WERI-Rb-1 (cell line): ENCODE measurements around the gene NUMA1.

ENCODE experiments used
- DNase-seq: peaks from one replicate; pipeline ENCODE4 v3.0.0-alpha.2; 2020
- H3K27ac ChIP-seq: fragments of 250-450 bp; sonication (Bioruptor Pico); 2 replicates; pipeline ENCODE4 v1.5.1; 2020; ENCODE audit warnings: mild to moderate bottlenecking, moderate library complexity
- H3K27me3 ChIP-seq: fragments of 250-450 bp; sonication (Bioruptor Pico); 2 replicates; pipeline ENCODE4 v1.5.1; 2021; ENCODE audit warnings: mild to moderate bottlenecking, low read depth, moderate library complexity; ENCODE audit not compliant: insufficient read depth, severe bottlenecking
- H3K36me3 ChIP-seq: fragments of 250-450 bp; sonication (Bioruptor Pico); 2 replicates; pipeline ENCODE4 v1.5.1; 2020; ENCODE audit warnings: mild to moderate bottlenecking, moderate library complexity
- H3K4me3 ChIP-seq: 2 replicates; pipeline ENCODE4 v1.5.1; 2011; ENCODE audit warnings: low read depth, mild to moderate bottlenecking, control low read depth, low read length
- H3K9me3 ChIP-seq: fragments of 250-450 bp; sonication (Bioruptor Pico); 2 replicates; pipeline ENCODE4 v1.5.1; 2021; ENCODE audit warnings: mild to moderate bottlenecking, moderate library complexity; ENCODE audit not compliant: severe bottlenecking
- TF ChIP-seq, protein P1 (sequence below): IDR thresholded peaks from 2 replicates; pipeline ENCODE4 v1.5.1; 2011; ENCODE audit warnings: low read depth, mild to moderate bottlenecking, control low read depth, inconsistent platforms, low read length

The NUMA1 gene

GRCh38 chr11:72030472-72031045 lies 49.8 kb downstream of the NUMA1 start:
- DNase-seq, result no peak
- Histone ChIP-seq H3K4me3 (no peak overlapping the region), H3K9me3 (no peaks in the 10 kb centered on the region), H3K27ac (no peak overlapping the region), H3K36me3 (peaks cover 78% of the 10 kb centered on the region), H3K27me3 (no peaks in the 10 kb centered on the region)
- TF ChIP-seq, protein P1, sequence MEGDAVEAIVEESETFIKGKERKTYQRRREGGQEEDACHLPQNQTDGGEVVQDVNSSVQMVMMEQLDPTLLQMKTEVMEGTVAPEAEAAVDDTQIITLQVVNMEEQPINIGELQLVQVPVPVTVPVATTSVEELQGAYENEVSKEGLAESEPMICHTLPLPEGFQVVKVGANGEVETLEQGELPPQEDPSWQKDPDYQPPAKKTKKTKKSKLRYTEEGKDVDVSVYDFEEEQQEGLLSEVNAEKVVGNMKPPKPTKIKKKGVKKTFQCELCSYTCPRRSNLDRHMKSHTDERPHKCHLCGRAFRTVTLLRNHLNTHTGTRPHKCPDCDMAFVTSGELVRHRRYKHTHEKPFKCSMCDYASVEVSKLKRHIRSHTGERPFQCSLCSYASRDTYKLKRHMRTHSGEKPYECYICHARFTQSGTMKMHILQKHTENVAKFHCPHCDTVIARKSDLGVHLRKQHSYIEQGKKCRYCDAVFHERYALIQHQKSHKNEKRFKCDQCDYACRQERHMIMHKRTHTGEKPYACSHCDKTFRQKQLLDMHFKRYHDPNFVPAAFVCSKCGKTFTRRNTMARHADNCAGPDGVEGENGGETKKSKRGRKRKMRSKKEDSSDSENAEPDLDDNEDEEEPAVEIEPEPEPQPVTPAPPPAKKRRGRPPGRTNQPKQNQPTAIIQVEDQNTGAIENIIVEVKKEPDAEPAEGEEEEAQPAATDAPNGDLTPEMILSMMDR, result no peak

DNA sequence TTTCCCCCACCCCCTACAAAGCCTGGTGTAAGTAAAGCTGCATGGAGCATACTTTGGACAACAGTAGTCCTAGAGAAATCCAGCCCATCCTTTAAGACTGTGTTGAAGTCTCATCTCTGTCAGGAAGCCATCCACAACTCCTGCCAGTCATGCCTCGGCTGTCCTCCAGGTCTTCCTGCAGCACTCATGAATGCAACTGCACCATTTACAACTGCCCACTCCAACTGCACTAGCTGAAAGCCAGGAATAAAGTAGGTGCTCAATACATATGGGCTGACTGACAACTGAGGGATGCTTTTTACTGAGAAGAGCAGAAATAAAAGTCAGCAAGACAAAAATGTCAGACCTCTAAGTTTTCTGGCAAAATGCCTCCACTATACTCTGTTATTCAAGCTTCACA lies 54.3 kb downstream of the NUMA1 start:
- Histone ChIP-seq H3K27ac (no peak overlapping the region), H3K9me3 (no peaks in the 10 kb centered on the region), H3K27me3 (no peaks in the 10 kb centered on the region), H3K36me3 (peaks cover 81% of the 10 kb centered on the region), H3K4me3 (no peak overlapping the region)
- DNase-seq, result no peak
- TF ChIP-seq, protein P1, result no peak

DNA sequence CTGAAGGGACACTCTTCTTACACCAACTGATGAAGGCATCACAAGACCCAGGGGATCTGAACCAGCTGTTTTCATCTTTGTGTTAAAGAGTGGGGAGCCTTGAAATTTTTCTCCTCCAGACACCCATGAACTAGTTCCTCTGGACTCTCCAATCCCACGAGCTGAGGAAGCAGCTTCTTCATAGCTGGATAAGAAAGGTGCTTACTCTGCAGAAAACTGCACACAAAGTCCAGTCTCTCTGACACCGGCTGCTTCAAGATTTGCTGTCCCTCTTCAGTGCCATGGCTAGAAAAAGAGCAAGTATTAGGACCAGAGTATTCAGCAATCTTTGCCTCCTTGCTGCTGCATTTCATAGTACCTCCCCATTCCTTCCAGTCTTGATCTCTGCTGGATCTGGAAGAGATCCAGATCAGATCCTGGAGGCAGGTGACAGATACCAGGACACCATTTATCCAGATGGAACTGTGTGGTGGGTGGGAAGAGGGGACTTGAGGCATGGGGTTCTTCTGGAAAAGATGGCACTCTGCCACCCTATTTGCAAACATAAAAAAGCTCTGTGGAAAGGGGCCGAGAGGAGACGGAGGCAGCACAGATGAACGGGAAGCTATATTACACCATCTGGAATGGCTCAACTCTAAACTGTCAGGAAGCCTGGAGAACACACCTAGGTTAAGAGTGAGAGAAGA lies 56.1 kb downstream of the NUMA1 start:
- Histone ChIP-seq H3K27ac (no peak overlapping the region), H3K4me3 (no peak overlapping the region), H3K36me3 (peaks cover 88% of the 10 kb centered on the region), H3K9me3 (no peaks in the 10 kb centered on the region), H3K27me3 (no peaks in the 10 kb centered on the region)
- DNase-seq, result no peak
- TF ChIP-seq, protein P1, result no peak

- TF ChIP-seq, protein P1, result no peak
- H3K27me3 ChIP-seq, result no peaks in the 10 kb centered on the region
- peaks cover 88% of the 10 kb centered on the region for H3K36me3 ChIP-seq
- H3K9me3 ChIP-seq, result no peaks in the 10 kb centered on the region
- no peak for DNase-seq
- H3K27ac ChIP-seq, result no peak overlapping the region
- H3K4me3 ChIP-seq, result no peak overlapping the region
These were observed 57.0 kb downstream of the NUMA1 start for GRCh38 chr11:72023335-72023734.

DNA sequence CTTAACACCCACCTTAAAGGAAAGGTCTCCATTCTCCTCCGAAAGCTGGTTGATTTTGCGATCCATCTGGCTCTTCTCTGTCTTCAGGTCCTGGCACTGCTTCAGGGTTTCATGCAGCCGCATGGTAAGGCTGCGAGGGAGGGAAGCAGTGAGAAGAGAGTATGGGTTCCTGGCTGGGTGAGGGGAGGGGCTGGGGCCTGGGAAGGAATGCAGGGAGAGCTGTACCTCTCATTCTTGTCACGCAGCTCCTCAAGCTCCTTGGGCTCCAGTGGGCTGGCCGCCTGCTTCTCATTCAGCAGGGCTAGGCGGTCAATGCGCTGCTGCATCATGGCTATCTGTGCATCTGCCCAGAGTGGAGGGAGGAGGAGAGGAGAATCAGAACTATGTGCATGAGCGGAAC lies 62.2 kb downstream of the NUMA1 start:
- Histone ChIP-seq H3K27me3 (no peaks in the 10 kb centered on the region), H3K9me3 (no peaks in the 10 kb centered on the region), H3K4me3 (no peak overlapping the region), H3K36me3 (peaks cover 99% of the 10 kb centered on the region), H3K27ac (no peak overlapping the region)
- TF ChIP-seq, protein P1, result no peak
- no peak for DNase-seq
